ENCODE data around the gene ALDOC. TPM values are rescaled to one million over a fixed set of nuclear protein-coding genes. Genes with fewer than 3 reads are reported as not detected.

ALDOC gene
- total RNA-seq (10 to 100 TPM; 12.8 to 13.6 TPM), polyA plus RNA-seq (58.2 TPM)

GRCh38 chr17:28576758-28577465 is at the start of gene ALDOC:
ALDOC (minus strand) TSS chr17:28576895; CDS start chr17:28575532, 1,363 bp downstream.
- H3K27me3 Mint-ChIP-seq: no peaks in the 10 kb centered on the region
- H3K27ac Mint-ChIP-seq: peak within 1 kb of the TSS; percentile 40 to 94 (median 88)
- Histone ChIP-seq H3K36me3 (ENCODE audit: insufficient read depth, low read length) (no peaks in the 10 kb centered on the region), H3K9me3 (ENCODE audit: low read length) (no peaks in the 10 kb centered on the region), H3K4me3 (ENCODE audit: low read length) (peak within 1 kb of the TSS; percentile 42), H3K27ac (ENCODE audit: low read depth, low read length) (peak within 1 kb of the TSS; percentile 55), H3K27me3 (ENCODE audit: insufficient read depth, low read length, poor library complexity, severe bottlenecking) (no peaks in the 10 kb centered on the region), H3K4me1 (ENCODE audit: insufficient read depth, low read length) (peaks cover 33% of the 10 kb centered on the region)
- ChIA-PET CTCF (interaction anchor here (0.9 to 1.6 kb wide), 2 partner anchors 14 to 17 kb away, joined by 3 to 4 read pairs; no protein-coding TSS in a partner anchor), POLR2A (interaction anchor here (0.9 to 2.0 kb wide), 4 partner anchors 21 to 68 kb away, joined by 3 to 12 read pairs (median 6); partner anchors contain the start of gene BLTP2)
- H3K4me1 Mint-ChIP-seq: peaks cover 28 to 41% (median 31%) of the 10 kb centered on the region in 3 donors
- H3K9me3 Mint-ChIP-seq: no peaks in the 10 kb centered on the region
- peak; percentile 96 to 99 (median 97) for DNase-seq
- peak within 1 kb of the TSS; percentile 81 to 92 (median 83) for H3K4me3 Mint-ChIP-seq
- peaks cover 0 to 2% (median 2%) of the 10 kb centered on the region in 3 donors for H3K36me3 Mint-ChIP-seq

GRCh38 chr17:28624148-28624547 is 47.5 kb upstream of the ALDOC start:
- Histone ChIP-seq H3K9me3 (ENCODE audit: low read length) (no peaks in the 10 kb centered on the region), H3K4me1 (ENCODE audit: insufficient read depth, low read length) (no peaks in the 10 kb centered on the region), H3K27ac (ENCODE audit: low read depth, low read length) (no peak overlapping the region), H3K36me3 (ENCODE audit: insufficient read depth, low read length) (peaks cover 56% of the 10 kb centered on the region), H3K27me3 (ENCODE audit: insufficient read depth, low read length, poor library complexity, severe bottlenecking) (no peaks in the 10 kb centered on the region), H3K4me3 (ENCODE audit: low read length) (no peak overlapping the region)
- POLR2A ChIA-PET: interaction anchor here (1.0 kb wide), 1 partner anchor 25 kb away, joined by 3 read pairs; the partner anchor contains the start of gene SPAG5
- peaks cover 0 to 87% (median 26%) of the 10 kb centered on the region in 3 donors for H3K36me3 Mint-ChIP-seq
- H3K4me3 Mint-ChIP-seq: no peak overlapping the region
- no peak for DNase-seq
- H3K27ac Mint-ChIP-seq: peak overlapping the region in 1 of 8 donors; percentile 87
- CTCF ChIA-PET: interaction anchor here (3.7 kb wide), 1 partner anchor 13 kb away, joined by 21 read pairs; no protein-coding TSS in a partner anchor
- H3K27me3 Mint-ChIP-seq: peaks cover 0 to 1% of the 10 kb centered on the region in 2 donors
- H3K4me1 Mint-ChIP-seq: peaks cover 0 to 5% (median 4%) of the 10 kb centered on the region in 3 donors
- H3K9me3 Mint-ChIP-seq: no peaks in the 10 kb centered on the region

GRCh38 chr17:28623696-28624095 is 47.0 kb upstream of the ALDOC start:
- H3K27me3 Mint-ChIP-seq: peaks cover 0 to 1% of the 10 kb centered on the region in 2 donors
- no peak overlapping the region for H3K27ac ChIP-seq (ENCODE audit: low read depth, low read length)
- no peak overlapping the region for H3K4me3 ChIP-seq (ENCODE audit: low read length)
- ChIA-PET CTCF (interaction anchor here (3.7 kb wide), 1 partner anchor 13 kb away, joined by 21 read pairs; no protein-coding TSS in a partner anchor), POLR2A (interaction anchor here (1.0 kb wide), 1 partner anchor 24 kb away, joined by 3 read pairs; the partner anchor contains the start of gene SPAG5)
- H3K9me3 ChIP-seq (ENCODE audit: low read length): no peaks in the 10 kb centered on the region
- peaks cover 60% of the 10 kb centered on the region for H3K36me3 ChIP-seq (ENCODE audit: insufficient read depth, low read length)
- peaks cover 0 to 5% (median 4%) of the 10 kb centered on the region in 3 donors for H3K4me1 Mint-ChIP-seq
- no peaks in the 10 kb centered on the region for H3K27me3 ChIP-seq (ENCODE audit: insufficient read depth, low read length, poor library complexity, severe bottlenecking)
- H3K36me3 Mint-ChIP-seq: peaks cover 0 to 91% (median 26%) of the 10 kb centered on the region in 3 donors
- no peak overlapping the region for H3K4me3 Mint-ChIP-seq
- H3K9me3 Mint-ChIP-seq: no peaks in the 10 kb centered on the region
- DNase-seq: no peak
- H3K4me1 ChIP-seq (ENCODE audit: insufficient read depth, low read length): no peaks in the 10 kb centered on the region
- peak overlapping the region in 1 of 8 donors; percentile 54 for H3K27ac Mint-ChIP-seq

GRCh38 chr17:28622186-28622585 is 45.5 kb upstream of the ALDOC start:
- ChIA-PET POLR2A (no interaction called here), CTCF (interaction anchor here (3.7 kb wide), 1 partner anchor 11 kb away, joined by 21 read pairs; no protein-coding TSS in a partner anchor)
- no peaks in the 10 kb centered on the region for H3K27me3 ChIP-seq (ENCODE audit: insufficient read depth, low read length, poor library complexity, severe bottlenecking)
- no peaks in the 10 kb centered on the region for H3K9me3 ChIP-seq (ENCODE audit: low read length)
- H3K4me1 ChIP-seq (ENCODE audit: insufficient read depth, low read length): no peaks in the 10 kb centered on the region
- DNase-seq: no peak
- H3K27ac ChIP-seq (ENCODE audit: low read depth, low read length): no peak overlapping the region
- no peak overlapping the region for H3K4me3 ChIP-seq (ENCODE audit: low read length)
- Mint-ChIP-seq H3K36me3 (peaks cover 0 to 90% (median 24%) of the 10 kb centered on the region in 3 donors), H3K9me3 (no peaks in the 10 kb centered on the region), H3K27ac (no peak overlapping the region), H3K4me1 (peaks cover 0 to 4% (median 3%) of the 10 kb centered on the region in 3 donors), H3K4me3 (no peak overlapping the region), H3K27me3 (peaks cover 0 to 1% of the 10 kb centered on the region in 2 donors)
- H3K36me3 ChIP-seq (ENCODE audit: insufficient read depth, low read length): peaks cover 60% of the 10 kb centered on the region

- ChIA-PET CTCF (no interaction called here), POLR2A (no interaction called here)
- Histone ChIP-seq H3K4me3 (ENCODE audit: low read length) (no peak overlapping the region), H3K36me3 (ENCODE audit: insufficient read depth, low read length) (peaks cover 80% of the 10 kb centered on the region), H3K9me3 (ENCODE audit: low read length) (no peaks in the 10 kb centered on the region), H3K27me3 (ENCODE audit: insufficient read depth, low read length, poor library complexity, severe bottlenecking) (no peaks in the 10 kb centered on the region), H3K4me1 (ENCODE audit: insufficient read depth, low read length) (no peaks in the 10 kb centered on the region), H3K27ac (ENCODE audit: low read depth, low read length) (no peak overlapping the region)
- no peak for DNase-seq
- Mint-ChIP-seq H3K36me3 (peaks cover 0 to 95% (median 24%) of the 10 kb centered on the region in 3 donors), H3K27ac (peak overlapping the region in 1 of 8 donors; percentile 72), H3K9me3 (no peaks in the 10 kb centered on the region), H3K27me3 (no peaks in the 10 kb centered on the region), H3K4me1 (peaks cover 0 to 3% (median 0%) of the 10 kb centered on the region in 3 donors), H3K4me3 (no peak overlapping the region)
These were observed 43.3 kb upstream of the ALDOC start for GRCh38 chr17:28620010-28620409.

- peaks cover 0 to 95% (median 21%) of the 10 kb centered on the region in 3 donors for H3K36me3 Mint-ChIP-seq
- Histone ChIP-seq H3K27me3 (ENCODE audit: insufficient read depth, low read length, poor library complexity, severe bottlenecking) (no peaks in the 10 kb centered on the region), H3K4me3 (ENCODE audit: low read length) (no peak overlapping the region), H3K27ac (ENCODE audit: low read depth, low read length) (no peak overlapping the region), H3K9me3 (ENCODE audit: low read length) (no peaks in the 10 kb centered on the region), H3K36me3 (ENCODE audit: insufficient read depth, low read length) (peaks cover 70% of the 10 kb centered on the region), H3K4me1 (ENCODE audit: insufficient read depth, low read length) (no peaks in the 10 kb centered on the region)
- POLR2A ChIA-PET: no interaction called here
- no peaks in the 10 kb centered on the region for H3K4me1 Mint-ChIP-seq
- no peak overlapping the region for H3K4me3 Mint-ChIP-seq
- H3K9me3 Mint-ChIP-seq: no peaks in the 10 kb centered on the region
- H3K27me3 Mint-ChIP-seq: no peaks in the 10 kb centered on the region
- DNase-seq: no peak
- CTCF ChIA-PET: interaction anchor here (0.7 to 3.0 kb wide), 4 partner anchors 9 to 1867 kb away, joined by 3 to 7 read pairs (median 4); no protein-coding TSS in a partner anchor
- no peak overlapping the region for H3K27ac Mint-ChIP-seq
These were observed 41.8 kb upstream of the ALDOC start for GRCh38 chr17:28618464-28618863.

GRCh38 chr17:28616281-28616680 is 39.6 kb upstream of the ALDOC start:
- POLR2A ChIA-PET: interaction anchor here (0.7 kb wide), 1 partner anchor 126 kb away, joined by 3 read pairs; no protein-coding TSS in a partner anchor
- H3K9me3 Mint-ChIP-seq: no peaks in the 10 kb centered on the region
- no peaks in the 10 kb centered on the region for H3K27me3 Mint-ChIP-seq

More at GRCh38 chr17:28616281-28616680, 39.6 kb upstream of the ALDOC start:
- H3K36me3 Mint-ChIP-seq: peaks cover 0 to 86% (median 10%) of the 10 kb centered on the region in 3 donors
- H3K4me1 Mint-ChIP-seq: peaks cover 0 to 6% (median 0%) of the 10 kb centered on the region in 3 donors
- no peaks in the 10 kb centered on the region for H3K9me3 ChIP-seq (ENCODE audit: low read length)
- peaks cover 53% of the 10 kb centered on the region for H3K36me3 ChIP-seq (ENCODE audit: insufficient read depth, low read length)
- H3K27me3 ChIP-seq (ENCODE audit: insufficient read depth, low read length, poor library complexity, severe bottlenecking): no peaks in the 10 kb centered on the region
- H3K27ac Mint-ChIP-seq: peak overlapping the region in 3 of 8 donors; percentile 4 to 82 (median 50)
- DNase-seq: no peak
- H3K4me1 ChIP-seq (ENCODE audit: insufficient read depth, low read length): no peaks in the 10 kb centered on the region
- no peak overlapping the region for H3K4me3 ChIP-seq (ENCODE audit: low read length)
- no peak overlapping the region for H3K27ac ChIP-seq (ENCODE audit: low read depth, low read length)
- CTCF ChIA-PET: no interaction called here
- no peak overlapping the region for H3K4me3 Mint-ChIP-seq

Measured in CD8-positive, alpha-beta memory T cell (primary cell).